Right kidney (tissue), 9 donors: Measurements from ENCODE around the gene RNF157.

Experiments used
- DNase-seq: peaks from one replicate; pipeline ENCODE4 v3.0.0-alpha.2; 2016
- long read RNA-seq, 8 donors: transcript quantifications; one replicate each; lab custom pipeline, GENCODE V29; 2026

The RNF157 gene
- long read RNA-seq, donor 1, full-length matches to known transcripts = 3 of 3 reads
- long read RNA-seq, donor 1, partial matches to known transcripts = 0 of 3 reads
- long read RNA-seq, donor 1, other reads (novel, unspliced or antisense) = 0 of 3 reads
- long read RNA-seq, donor 2 = 0 reads
- long read RNA-seq, donor 3, full-length matches to known transcripts = 1 of 1 reads
- long read RNA-seq, donor 3, partial matches to known transcripts = 0 of 1 reads
- long read RNA-seq, donor 3, other reads (novel, unspliced or antisense) = 0 of 1 reads
- long read RNA-seq, donor 4, full-length matches to known transcripts = 1 of 7 reads
- long read RNA-seq, donor 4, partial matches to known transcripts = 6 of 7 reads
- long read RNA-seq, donor 4, other reads (novel, unspliced or antisense) = 0 of 7 reads
- long read RNA-seq, donor 5 = 0 reads
- long read RNA-seq, donor 6, partial matches to known transcripts = 0 of 1 reads
- long read RNA-seq, donor 6, other reads (novel, unspliced or antisense) = 0 of 1 reads
- long read RNA-seq, donor 7 = 0 reads
- long read RNA-seq, donor 8 = 0 reads

DNA sequence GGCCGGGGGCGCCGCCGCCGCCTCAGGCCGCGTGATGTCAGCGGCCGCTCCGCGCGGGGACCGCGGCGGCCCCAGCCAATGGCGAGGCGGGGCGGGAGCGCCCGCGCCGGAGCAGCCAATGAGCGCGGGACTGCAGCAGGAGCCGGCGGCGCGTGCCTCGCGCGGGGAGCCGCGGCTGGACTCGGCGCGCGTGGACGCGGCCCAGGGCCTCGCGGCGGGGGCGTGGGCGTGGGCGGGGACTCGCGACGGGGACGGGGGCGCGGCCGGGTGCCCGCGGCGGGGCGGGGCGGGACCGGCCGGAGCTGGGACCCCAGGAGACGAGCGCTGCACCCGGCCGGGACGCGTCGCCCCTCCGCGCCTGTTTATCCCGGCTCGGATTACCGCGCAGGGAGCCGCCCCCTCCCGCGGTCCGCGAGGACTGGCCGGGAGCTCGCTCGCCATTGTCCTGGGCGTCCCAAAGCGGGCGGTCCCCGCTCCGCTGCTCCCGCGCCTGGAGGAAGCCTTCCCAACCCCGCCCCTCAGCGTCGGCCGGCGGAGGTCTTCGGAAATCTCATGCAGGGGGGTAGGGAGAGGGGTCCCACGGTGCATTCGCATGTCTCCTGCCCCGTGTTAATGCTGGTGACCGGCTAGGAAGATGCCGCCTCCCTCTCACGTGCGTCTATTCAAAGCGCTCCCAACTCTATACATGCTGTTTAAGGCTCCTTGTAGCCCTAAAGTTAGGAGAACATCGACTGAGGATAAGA is at the start of gene RNF157:
Gene RNF157, minus strand, starts transcription at position 33 of the 743 bp plus-strand sequence. CDS start 253 bp downstream, outside the sequence.
- peak; percentile 89 for DNase-seq

DNA sequence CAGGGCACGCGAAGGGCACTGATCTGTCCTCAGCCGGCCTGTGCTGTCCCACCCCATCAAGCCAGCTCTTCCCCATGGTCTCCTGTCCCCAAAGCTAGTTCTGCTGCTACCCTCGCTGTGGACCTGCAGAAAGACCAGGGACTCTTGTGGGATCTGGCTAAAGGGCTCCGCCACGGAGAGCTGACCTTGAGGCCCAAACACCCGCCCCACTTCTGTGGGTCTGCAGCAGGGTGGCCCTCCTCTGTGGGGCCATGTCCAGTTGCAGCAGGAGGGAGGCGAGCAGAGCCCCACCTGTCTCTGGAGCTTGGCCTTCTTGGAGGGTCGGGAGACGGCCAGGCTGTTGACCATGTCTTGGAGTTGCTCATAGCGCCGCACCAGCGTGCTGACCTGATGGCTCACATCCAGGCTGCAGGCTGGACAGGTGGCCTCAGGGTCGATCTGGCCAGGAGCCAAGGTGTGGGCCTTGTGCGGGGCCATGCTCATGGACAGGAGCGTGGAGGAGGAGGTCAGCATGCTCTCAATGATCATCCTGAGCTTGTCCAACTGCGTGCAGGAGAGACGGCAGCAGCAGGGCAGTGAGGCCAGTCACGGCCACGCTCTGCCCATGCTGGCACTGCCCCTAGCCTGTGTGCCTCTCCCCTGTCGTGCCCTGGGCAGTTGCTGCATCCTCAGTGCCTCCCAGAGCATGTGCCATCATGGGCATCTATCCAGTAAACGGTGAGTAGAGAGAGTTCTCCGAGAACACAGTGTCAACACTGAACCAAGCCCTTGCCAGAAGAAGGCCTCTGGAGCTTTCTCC is 41.5 kb upstream of the RNF157 start:
- no peak for DNase-seq

DNA sequence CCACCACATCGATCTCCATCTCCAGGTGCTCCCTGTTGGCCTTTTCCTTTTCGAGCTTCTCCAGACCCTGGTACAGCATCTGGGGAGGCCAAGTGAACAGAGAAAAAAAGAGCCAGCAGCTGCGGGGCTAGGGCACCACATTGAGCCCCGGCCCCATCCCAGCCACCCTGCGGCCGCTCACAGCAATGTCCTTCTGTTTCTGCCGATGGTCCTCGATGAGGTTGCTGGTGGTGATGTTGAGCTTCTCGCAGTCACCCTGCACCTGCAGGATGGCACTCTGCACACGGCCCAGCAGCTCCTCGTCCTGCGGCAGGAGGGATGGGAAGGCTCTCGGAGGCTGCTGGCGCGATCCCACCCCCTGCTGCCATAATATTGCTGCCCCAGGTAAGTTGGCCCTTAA is 40.4 kb upstream of the RNF157 start:
- DNase-seq = no peak

DNA sequence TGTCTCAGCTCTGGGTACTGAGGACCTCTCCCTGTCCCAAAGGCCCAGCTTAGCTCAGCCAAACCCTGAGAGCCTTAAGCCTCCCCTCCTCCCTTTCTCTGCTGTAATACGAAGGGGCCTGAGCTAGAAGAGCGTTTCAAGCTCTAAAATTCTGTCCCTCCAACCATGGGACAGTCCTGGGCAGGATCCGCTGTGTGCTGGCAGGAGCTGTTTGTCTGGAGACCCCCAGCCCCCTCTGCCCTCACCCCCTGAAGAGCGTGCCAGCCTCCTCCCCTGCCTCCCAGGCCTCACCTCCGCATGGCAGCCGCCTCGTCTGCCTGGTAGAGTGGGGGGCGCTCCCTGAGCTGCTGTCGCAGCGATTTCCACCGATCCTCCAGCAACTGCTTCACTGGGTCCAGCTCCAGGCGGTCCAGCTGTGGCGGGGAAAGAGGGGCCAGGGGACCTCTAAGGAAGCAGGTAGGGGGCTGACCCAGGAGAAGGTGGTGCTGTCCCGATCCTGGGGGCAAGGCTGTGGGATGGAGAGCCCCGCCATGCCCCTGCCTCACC is 39.5 kb upstream of the RNF157 start:
- DNase-seq = no peak

DNA sequence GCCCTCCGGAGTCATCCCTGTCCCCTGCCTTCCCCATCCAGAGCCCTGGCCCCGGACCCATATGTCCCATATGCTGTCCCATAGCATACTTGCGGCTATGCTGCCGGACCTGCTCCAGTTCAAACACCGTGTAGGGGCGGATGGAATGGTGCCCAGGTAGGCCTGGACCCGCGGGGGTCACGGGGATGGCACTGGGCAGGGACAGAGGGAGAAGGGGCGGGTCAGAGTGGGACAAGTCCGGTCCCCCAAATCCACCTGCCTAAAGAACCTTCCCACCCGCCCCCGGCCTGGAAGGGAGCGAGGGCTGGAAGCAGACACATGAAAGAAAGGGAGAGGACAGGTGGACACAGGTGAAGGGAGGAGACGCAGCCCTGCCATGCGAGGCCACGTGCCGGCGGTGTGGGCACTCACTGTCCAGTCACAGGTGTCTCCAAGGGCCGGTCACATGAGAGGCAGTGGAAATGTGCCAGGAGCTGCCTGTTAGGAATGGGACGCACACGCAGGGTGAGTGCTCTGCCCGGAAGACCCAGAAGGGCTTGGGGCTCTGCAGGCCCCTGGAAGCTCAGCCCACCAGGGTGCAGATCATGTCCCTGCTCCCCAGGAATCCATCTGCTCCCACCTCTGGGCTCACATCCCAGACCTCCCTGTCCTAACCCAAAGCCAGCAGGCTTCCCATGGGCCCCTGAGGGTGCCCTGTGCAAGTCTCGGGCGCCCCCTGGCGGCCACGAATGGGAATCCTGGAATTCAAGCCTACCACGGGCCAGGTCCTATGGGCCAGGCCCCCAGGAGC is 38.9 kb upstream of the RNF157 start:
- peak; percentile 71 for DNase-seq

DNA sequence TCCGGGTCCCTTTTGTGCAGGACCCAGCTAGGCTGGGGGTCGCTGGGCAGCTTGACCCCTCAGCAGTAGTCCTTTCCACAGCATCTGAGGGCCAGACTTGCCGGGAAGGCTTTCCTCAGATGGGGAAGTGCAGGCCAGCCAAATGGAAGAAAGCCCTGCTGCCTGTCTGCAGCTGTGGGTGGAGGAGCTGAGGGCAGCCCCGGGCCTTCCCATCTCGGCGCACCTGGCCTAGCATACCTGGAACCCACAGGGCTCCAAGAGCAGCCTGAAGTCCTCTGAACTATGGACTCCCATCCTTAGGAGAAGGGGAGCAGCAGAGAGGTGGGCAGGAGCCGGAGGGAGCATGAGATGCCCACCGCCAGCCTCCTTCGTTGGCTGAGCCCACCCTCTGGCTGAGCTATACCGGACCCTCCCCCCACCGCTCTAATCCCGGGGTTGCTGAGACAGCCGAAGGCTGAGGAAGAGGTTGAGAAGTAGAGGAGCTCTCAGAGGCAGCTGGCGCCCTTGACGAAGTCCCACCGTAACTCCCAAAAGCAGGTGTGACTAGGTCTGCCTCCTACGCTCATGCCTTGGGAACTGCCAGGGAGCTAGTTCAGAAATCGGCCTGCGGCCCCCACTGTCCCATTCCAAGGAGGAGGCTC is 38.1 kb upstream of the RNF157 start:
- no peak for DNase-seq

DNA sequence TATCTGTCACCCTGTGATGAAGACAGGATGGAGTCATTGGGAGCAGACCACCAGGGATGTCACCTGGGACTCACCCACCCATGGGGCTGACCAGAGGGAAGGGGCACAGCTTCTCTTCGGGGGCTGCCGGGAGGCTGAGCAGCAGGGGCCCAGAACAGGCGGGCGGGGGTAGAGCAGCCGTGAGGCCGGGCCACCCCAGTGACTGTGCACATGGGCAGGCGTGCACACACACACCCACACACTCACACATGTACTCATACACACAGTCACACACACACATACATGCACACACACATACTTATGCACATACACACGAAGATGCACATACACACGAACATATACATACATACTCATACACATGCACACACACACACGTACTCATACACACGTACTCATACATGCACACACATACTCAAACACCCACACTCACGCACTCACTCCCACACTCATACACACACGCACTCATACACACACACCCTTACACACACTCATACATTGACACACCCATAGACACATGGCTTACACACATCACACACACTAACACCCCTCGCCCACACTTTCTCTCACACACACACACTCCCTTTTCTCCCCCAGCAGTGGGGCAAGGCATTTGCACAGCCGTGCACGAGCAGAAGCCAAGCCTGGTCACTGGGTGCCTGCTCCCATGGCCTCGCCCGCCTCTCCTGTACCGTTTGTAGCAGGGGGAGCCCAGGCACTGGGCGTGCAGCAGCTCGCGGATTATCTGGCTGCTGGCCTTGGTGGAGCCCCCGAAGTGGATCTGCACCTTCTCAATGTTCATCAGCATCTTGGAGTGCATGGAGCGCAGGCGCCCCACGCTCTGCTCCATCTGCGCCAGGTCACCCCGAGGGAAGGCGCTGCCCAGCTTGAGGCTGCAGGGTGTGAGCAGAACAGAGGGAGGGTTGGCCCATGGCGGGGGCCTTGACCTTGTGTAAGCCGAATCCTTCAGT is 37.3 kb upstream of the RNF157 start:
- no peak for DNase-seq

DNA sequence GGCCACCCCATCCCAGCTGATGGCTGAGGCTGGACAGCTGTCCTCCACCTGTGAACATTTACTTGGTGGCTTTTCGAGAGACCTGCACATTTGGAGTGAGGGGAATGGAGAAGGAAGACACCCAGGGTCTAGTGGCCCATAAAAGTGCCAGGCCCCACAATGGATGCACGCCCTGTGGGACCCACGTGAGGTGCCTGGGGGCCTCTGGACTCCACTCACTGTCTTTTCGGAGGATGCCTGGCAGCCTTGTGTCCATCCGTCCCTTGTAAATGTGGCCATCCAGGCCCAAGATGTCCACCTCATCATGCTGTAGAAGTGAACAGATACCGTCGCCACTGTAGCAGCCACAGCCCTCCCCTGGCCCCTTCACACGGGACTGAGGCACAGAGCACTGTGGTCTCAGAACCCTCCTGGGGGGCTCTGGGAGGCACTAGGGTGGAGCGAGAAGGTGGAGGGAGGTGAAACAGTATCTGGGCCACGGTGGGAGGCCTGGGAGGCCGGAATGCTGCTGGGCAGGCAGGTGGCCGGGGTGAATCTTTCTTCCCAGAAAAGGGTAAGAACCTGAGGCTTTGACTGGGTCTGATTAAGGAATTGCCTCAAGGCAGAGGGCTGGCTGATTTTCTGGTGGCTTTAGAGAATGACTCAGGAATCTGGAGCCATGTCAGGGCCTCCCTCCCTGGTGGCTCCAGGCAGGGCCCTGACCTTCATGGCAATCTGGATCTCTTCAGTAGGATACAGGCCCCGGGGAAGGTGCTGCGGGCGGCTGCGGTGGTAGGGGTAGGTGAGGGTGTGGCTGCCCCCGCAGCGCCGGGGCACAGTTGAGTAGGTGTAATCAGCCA is 36.4 kb upstream of the RNF157 start:
- no peak for DNase-seq

DNA sequence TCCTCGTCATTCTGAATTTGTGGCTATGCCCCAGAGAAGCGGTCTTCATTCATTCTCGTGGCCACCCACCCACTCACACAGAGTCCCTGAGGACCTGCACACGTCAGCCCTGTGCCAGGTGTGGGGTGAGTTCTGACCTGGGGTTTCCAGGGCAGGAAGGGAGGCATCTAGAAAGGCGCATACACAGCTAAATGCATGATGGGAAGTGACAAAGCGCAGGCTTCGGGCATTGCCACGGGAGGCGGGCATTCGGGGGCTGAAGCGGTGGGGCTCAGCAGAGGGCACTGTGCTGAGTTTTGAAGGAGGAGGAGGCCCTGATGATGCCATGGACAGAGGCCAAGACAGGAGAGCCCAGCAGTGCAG is 35.8 kb upstream of the RNF157 start:
- no peak for DNase-seq

DNA sequence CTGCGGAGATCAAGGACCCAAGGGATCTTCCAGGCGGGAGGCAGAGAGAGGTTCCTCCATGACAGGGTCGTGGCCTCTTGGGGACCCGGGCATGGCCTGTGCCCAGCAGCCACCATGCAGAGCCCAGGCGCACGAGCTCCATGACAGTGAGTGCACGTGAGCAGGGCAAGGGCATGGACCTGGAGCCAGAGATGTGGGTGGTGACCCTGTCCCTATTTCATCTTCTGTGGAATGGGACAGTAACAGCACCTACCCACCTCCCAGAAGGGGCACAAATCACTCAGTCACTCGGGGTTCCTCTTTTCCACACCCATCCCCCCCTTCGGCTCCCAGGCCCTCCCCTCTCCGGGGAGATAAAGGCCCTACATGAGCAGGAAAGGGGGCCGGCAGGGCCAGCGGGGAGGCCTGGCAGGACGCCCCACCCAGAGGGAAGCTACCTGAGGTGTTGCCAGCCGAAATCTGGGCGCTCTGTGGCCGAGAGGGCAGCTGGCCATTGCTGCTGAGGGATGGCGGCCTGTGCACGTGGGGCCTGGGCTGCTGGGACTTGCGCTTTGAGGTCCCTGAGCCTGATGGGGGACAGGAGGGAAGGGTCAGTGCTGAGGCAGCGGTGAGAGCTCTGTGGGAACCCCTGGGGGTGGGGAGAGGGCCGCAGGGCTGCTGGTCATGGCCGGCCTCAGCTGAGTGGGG is 35.2 kb upstream of the RNF157 start:
- no peak for DNase-seq

DNA sequence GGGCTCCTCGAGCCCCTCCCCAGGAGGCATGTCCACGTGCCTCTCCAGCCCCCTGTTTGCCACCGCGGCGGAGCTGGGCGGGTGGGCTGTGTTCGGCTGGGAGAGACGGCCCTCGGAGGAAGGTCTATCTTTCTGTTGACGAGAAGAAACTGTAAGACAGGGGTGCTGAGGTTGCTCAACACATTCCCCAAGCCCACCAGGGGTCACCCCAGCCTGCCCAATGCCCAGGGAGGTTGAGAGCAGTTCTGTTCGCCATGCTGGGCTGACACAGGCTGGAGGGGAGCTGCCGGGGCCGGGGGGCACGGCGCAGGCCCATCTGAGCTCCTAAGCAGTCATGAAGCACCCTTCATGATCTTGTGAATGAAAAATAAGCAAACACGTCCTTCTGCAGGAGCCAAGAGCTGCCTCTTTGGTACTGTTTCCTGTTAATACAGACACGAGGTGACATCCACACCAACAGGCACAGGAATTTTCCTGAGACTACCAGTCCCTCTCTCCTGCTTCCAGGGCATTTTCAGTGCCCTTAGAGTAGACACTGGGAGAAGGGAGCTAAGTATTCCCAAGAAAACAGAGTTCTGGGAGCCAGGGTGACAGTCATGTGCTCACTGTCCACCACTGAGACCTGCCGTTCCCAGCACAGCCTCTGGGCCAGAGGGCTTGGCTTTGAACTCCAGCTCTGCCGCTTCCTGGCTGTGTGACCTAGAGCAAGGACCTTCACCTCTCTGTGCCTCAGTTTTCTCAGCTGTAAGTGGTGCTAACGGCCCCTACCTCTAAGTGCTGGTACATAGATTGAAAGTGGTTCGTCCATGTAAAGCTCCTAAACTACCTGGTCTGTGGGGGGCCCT is 34.0 kb upstream of the RNF157 start:
- peak; percentile 48 for DNase-seq

DNA sequence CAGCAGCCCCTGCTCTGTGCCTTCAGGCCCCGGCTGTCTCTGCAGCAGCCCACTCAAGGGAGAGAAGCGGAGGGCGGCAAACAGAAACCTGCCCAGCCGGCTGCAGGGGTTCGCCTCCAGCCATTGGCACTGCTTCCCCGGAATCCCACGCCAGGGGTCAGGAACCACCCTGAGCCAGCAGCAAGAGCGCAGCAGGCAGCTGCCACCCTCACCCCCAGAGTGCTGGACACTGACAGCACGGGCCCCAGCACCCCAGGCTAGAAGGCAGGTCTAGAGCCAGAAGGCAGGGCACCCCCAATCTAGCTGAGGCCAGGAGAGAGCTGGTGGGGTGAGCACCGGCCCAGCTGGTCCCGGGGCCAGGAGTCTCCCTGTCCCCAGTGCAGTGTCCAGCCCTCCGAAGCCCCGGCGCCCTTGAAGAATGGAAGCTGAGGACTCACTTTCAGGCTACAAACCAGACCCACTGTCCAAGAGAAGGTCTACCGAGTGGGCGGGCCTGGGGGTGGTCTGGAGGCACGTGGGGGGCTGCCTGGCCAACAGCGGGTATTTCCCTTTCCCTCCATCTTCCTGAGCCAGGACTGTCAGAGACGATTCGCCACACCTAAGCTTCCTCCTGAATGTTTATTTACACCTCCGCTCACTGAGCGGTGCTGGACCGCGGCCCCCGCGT is 33.3 kb upstream of the RNF157 start:
- no peak for DNase-seq

DNA sequence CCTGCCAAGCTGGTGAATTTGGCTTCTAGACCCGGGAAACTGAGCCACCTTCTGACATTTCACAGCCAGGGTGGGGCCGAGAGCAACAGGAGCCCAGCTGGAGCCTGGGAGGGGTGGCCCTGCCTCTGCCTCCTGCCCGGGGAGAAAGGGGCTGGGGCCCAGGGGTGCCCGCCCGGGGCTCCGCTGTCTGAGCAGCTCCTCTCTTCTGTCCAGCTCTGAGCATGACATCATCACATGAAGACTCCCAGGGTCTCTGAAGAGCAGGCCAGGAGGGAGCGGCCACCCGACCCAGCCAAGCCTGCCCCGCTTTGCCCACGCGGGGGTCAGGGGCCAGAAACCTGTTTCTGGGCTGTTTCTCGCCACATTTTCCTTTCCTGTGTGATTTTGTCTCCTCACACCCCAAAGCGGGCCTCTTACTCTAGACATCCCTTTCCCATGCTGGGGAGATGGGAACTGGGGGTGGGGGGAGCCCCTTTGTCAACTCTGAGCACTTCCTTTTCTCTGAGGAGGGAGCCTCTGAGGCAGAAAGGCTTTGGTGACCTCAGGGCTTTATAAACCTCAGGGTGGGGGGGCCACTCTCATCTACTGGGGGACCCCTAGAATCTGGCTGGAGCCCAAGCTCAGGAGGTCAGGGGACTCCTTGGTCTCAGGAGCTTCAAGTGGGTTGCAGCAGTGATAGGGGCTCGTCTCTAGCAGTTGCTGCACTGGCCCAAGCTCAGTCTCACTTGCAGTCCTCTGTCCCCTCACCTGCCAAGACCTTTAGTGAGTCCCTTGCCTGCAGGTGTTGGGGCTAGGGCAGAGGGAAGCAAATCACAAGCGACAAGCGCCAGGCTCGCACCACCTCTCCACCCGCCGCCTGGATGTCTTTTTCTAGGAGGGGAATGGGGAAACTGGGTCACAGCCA is 32.5 kb upstream of the RNF157 start:
- DNase-seq = no peak

DNA sequence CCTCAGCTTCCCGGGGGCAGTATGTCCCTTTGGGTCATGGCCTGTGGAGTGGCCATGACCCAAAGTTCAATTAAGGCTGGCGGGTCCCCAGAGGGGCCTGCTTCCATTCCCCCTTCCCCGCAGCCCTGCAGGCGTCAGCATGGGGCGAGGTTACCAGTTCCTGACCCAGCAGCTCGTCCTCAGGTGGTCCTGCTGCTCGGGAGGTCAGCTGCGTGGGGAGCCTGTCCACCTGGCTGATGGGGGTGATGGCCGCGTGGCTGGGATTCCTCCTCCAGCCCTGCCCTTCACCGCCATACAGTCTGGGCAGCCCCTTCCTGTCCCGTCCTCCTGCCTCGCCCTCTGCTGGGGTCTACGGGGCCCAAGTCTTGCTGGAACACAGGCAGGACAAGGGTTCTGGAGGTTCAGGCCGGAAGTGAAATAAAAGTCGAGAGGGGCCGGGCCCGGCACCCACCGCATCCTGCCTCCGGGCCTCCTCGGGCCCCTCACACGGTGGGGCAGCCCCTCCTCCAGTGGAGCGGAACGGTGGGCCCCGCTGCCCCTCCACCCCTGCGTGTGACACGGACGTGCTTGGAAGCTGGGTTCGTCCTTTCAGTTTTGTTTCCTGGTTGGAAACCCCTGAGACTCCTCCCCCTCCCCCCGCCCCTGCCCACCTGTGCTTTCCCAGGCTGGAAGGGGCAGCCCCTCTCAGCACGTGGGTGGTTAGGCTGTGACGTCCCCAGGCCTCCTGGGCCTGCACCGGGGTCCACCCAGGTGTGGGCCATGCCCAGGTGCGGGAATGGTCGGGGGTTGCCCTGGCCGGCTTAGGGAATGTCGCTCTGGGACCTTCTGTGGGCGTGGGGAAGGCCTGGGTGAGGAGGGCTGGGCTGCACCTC is 31.6 kb upstream of the RNF157 start:
- DNase-seq = peak; percentile 79
